Osteocyte (in vitro differentiated cells): ENCODE data around the gene TSPAN18. TPM values are rescaled to one million over a fixed set of nuclear protein-coding genes. Genes with fewer than 3 reads are reported as not detected.
A peak's percentile ranks its signal among the peaks of the same experiment; 100 is the strongest.

Experiments used
- DNase-seq: peaks from one replicate; pipeline ENCODE4 v3.0.0; 2021; ENCODE audit warnings: mixed read lengths; ENCODE audit not compliant: unreplicated experiment; ENCODE audit errors: extremely low spot score
- H3K27ac Mint-ChIP-seq: one replicate; pipeline ENCODE4 v1.8.0; 2021; ENCODE audit warnings: mild to moderate bottlenecking, mixed read lengths; ENCODE audit not compliant: unreplicated experiment
- H3K27me3 Mint-ChIP-seq: one replicate; pipeline ENCODE4 v1.8.0; 2021; ENCODE audit warnings: mixed read lengths; ENCODE audit not compliant: unreplicated experiment
- H3K36me3 Mint-ChIP-seq: one replicate; pipeline ENCODE4 v1.8.0; 2021; ENCODE audit warnings: mixed read lengths; ENCODE audit not compliant: unreplicated experiment
- H3K4me1 Mint-ChIP-seq: one replicate; pipeline ENCODE4 v1.8.0; 2021; ENCODE audit warnings: mixed read lengths; ENCODE audit not compliant: unreplicated experiment
- H3K4me3 Mint-ChIP-seq: one replicate; pipeline ENCODE4 v1.8.0; 2021; ENCODE audit warnings: mild to moderate bottlenecking, moderate library complexity, mixed read lengths; ENCODE audit not compliant: unreplicated experiment
- H3K9me3 Mint-ChIP-seq: one replicate; pipeline ENCODE4 v1.8.0; 2021; ENCODE audit warnings: mixed read lengths; ENCODE audit not compliant: unreplicated experiment
- total RNA-seq: library from RNA; stranded (reverse); gene quantifications from 2 replicates; pipeline ENCODE4 v1.2.1, GENCODE V29; 2021
- TF ChIP-seq, protein P1 (sequence below): fragments of 200-600 bp; sonication (generic); IDR thresholded peaks from 2 replicates; pipeline ENCODE4 v1.5.0; 2021; ENCODE audit warnings: antibody characterized with exemption, mild to moderate bottlenecking, moderate library complexity

TSPAN18 gene
- total RNA-seq, 1 donor from 2014 or later = 13.4 TPM

DNA sequence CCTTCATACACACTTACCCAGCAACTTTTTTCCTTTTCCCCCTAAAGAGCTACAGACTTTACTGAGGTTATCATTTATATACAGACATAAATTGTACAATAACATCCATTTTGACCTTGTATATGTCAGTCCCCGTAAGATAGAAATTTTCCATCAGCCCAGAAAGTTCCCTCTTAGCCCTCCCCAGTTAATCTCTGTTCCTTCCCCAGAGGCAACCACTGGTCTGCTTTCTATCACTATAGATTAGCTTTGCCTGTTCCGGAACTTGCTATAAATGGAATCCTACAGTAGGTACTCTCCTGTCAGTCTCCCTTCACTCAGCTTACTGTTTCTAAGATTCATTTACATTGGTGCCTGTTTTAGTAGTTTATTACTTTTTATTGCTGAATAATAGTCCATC lies 54.9 kb downstream of the TSPAN18 start:
- H3K27ac Mint-ChIP-seq = no peak overlapping the region
- peaks cover 28% of the 10 kb centered on the region for H3K4me1 Mint-ChIP-seq
- H3K9me3 Mint-ChIP-seq = no peaks in the 10 kb centered on the region
- no peak for DNase-seq
- H3K27me3 Mint-ChIP-seq = no peaks in the 10 kb centered on the region
- H3K4me3 Mint-ChIP-seq = no peak overlapping the region
- H3K36me3 Mint-ChIP-seq = no peaks in the 10 kb centered on the region
- TF ChIP-seq, protein P1, sequence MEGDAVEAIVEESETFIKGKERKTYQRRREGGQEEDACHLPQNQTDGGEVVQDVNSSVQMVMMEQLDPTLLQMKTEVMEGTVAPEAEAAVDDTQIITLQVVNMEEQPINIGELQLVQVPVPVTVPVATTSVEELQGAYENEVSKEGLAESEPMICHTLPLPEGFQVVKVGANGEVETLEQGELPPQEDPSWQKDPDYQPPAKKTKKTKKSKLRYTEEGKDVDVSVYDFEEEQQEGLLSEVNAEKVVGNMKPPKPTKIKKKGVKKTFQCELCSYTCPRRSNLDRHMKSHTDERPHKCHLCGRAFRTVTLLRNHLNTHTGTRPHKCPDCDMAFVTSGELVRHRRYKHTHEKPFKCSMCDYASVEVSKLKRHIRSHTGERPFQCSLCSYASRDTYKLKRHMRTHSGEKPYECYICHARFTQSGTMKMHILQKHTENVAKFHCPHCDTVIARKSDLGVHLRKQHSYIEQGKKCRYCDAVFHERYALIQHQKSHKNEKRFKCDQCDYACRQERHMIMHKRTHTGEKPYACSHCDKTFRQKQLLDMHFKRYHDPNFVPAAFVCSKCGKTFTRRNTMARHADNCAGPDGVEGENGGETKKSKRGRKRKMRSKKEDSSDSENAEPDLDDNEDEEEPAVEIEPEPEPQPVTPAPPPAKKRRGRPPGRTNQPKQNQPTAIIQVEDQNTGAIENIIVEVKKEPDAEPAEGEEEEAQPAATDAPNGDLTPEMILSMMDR = no peak

DNA sequence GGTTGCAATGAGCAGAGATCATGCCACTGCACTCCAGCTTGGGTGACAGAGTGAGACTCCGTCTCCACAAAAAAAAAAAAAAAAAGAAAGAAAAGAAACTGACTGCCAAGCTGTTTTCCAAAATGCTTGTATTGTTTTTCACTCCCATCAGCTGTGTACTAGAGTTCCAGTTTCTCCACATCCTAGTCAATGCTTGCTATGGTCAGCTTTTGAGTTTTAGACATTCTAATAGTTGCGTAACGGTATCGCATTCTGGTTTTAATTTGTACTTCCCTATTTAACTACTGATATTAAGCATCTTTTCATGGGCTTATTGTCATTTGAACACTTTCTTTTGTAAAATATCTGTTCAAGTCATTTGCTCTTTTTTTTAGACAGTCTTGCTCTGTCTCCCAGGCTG lies 55.7 kb downstream of the TSPAN18 start:
- H3K4me1 Mint-ChIP-seq = peaks cover 28% of the 10 kb centered on the region
- no peaks in the 10 kb centered on the region for H3K36me3 Mint-ChIP-seq
- no peak for DNase-seq
- H3K27ac Mint-ChIP-seq = no peak overlapping the region
- H3K9me3 Mint-ChIP-seq = no peaks in the 10 kb centered on the region
- no peak overlapping the region for H3K4me3 Mint-ChIP-seq
- no peaks in the 10 kb centered on the region for H3K27me3 Mint-ChIP-seq
- TF ChIP-seq, protein P1 = no peak

DNA sequence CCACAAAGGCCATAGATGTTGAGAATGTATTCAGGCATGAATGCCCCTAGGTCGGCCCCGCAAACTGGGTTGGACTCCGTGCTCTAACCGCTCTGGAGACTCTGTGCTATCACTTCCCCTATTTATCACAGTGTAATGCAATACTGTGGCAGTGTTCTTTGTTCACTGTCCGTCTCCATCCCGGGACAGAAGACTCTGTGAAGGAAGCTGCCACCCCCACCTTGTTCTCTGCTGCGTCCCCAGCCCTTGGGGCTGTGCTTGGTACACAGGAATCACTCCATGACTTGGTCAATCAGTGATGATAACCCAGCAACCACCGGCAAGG lies 57.6 kb downstream of the TSPAN18 start:
- Mint-ChIP-seq H3K27me3 (no peaks in the 10 kb centered on the region), H3K36me3 (no peaks in the 10 kb centered on the region), H3K4me3 (no peak overlapping the region), H3K4me1 (peaks cover 42% of the 10 kb centered on the region), H3K27ac (no peak overlapping the region), H3K9me3 (no peaks in the 10 kb centered on the region)
- TF ChIP-seq, protein P1 = no peak
- no peak for DNase-seq

DNA sequence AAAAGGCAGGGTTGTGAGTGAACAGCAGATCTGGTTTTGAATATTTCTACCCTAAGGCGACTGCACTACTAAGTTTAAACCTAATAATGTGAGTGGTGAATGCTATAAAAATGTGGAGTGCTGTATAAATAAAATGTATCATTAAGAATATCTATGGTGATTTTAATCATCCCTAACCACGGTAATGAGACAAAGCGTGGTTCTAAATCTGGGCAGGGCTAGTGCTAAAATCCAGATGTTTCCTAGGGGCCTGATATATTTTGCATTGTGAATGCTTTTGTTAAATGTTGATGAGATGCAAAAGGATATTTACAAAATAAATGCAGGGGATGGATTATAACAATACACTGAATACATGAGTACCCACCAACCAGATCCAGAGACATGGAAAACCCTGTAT lies 58.1 kb downstream of the TSPAN18 start:
- no peaks in the 10 kb centered on the region for H3K27me3 Mint-ChIP-seq
- no peaks in the 10 kb centered on the region for H3K9me3 Mint-ChIP-seq
- peaks cover 46% of the 10 kb centered on the region for H3K4me1 Mint-ChIP-seq
- H3K27ac Mint-ChIP-seq = no peak overlapping the region
- TF ChIP-seq, protein P1 = no peak
- DNase-seq = no peak
- no peak overlapping the region for H3K4me3 Mint-ChIP-seq
- H3K36me3 Mint-ChIP-seq = no peaks in the 10 kb centered on the region

DNA sequence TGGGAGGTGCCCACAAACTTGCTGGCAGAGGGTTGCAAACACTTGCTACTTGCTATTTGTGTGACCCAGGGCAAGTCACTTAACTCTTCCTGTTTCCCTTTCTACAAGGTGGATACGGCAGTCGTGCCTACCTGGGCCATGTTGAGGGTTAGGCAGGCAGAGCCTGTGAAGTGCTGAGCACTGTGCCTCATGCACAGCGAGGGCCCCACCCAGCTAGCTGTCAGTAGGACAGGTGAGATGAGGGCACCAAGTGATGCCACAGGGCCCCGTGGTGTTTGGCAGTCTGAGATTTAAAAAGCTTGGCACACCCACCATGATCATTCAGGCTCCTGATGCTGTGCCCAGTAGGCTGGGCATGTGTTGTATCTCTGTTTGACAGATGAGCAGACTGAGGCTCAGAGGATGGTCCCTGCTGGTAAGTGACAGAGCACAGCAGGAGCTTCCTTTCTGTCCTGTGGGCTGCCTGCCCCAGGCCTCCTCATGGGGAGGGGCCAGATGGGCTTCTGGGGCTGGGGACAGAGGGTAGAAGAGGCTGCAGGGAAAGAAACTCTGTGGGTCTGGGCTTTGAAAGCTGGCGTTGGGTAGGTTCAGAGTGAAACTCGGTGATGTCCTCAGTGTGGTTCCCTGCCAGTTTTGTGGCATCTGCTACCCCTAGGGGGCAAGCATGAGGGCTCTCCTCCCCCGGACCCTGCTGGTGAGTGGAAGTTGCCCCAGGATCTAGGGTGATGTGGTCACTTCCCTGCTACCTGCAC lies 59.3 kb downstream of the TSPAN18 start:
- TF ChIP-seq, protein P1 = peak; percentile 31
- Mint-ChIP-seq H3K27me3 (no peaks in the 10 kb centered on the region), H3K27ac (no peak overlapping the region), H3K4me3 (no peak overlapping the region), H3K4me1 (peaks cover 48% of the 10 kb centered on the region), H3K36me3 (no peaks in the 10 kb centered on the region), H3K9me3 (no peaks in the 10 kb centered on the region)
- DNase-seq = no peak
